ENCODE data around the gene LDLRAD3.

Gene LDLRAD3

GRCh38 chr11:36002196-36002595 lies 58.3 kb downstream of the LDLRAD3 start:
- CTCF ChIA-PET = no interaction called here
- DNase-seq (ENCODE audit: extremely low spot score) = no peak
- TF ChIP-seq LEF1 (IDR thresholded peaks at IDR 0.05; ENCODE audit: borderline replicate concordance) (no peak), TARDBP (IDR thresholded peaks at IDR 0.05) (no peak), ELF4 (IDR thresholded peaks at IDR 0.05) (no peak), PKNOX1 (IDR thresholded peaks at IDR 0.05) (no peak), FOXA1 (IDR thresholded peaks at IDR 0.05) (no peak), HDGF (IDR thresholded peaks at IDR 0.05; ENCODE audit: borderline replicate concordance) (no peak), NFRKB (IDR thresholded peaks at IDR 0.05) (no peak), ARNT (IDR thresholded peaks at IDR 0.05) (no peak), FOXK2 (IDR thresholded peaks at IDR 0.05) (no peak), SP1 (IDR thresholded peaks at IDR 0.05) (no peak), ZNF384 (IDR thresholded peaks at IDR 0.05) (no peak), BHLHE40 (IDR thresholded peaks at IDR 0.05; ENCODE audit: borderline replicate concordance) (no peak), L3MBTL2 (conservative IDR thresholded peaks at IDR 0.05) (no peak), FOXM1 (IDR thresholded peaks at IDR 0.05; ENCODE audit: borderline replicate concordance) (no peak), CTBP1 (IDR thresholded peaks at IDR 0.05; ENCODE audit: borderline replicate concordance) (no peak)
- POLR2A ChIA-PET = no interaction called here

- CTCF ChIA-PET = no interaction called here
Measured at GRCh38 chr11:36002796-36003195, 58.9 kb downstream of the LDLRAD3 start.

GRCh38 chr11:36006556-36006955 lies 62.7 kb downstream of the LDLRAD3 start:
- CTCF ChIA-PET = no interaction called here
- TF ChIP-seq ELF4 (IDR thresholded peaks at IDR 0.05) (no peak), ARNT (IDR thresholded peaks at IDR 0.05) (no peak), SP1 (IDR thresholded peaks at IDR 0.05) (no peak), NFRKB (IDR thresholded peaks at IDR 0.05) (no peak), ZNF384 (IDR thresholded peaks at IDR 0.05) (no peak), CTBP1 (IDR thresholded peaks at IDR 0.05; ENCODE audit: borderline replicate concordance) (no peak), BHLHE40 (IDR thresholded peaks at IDR 0.05; ENCODE audit: borderline replicate concordance) (no peak), LEF1 (IDR thresholded peaks at IDR 0.05; ENCODE audit: borderline replicate concordance) (no peak)
- POLR2A ChIA-PET = no interaction called here
- no peak for DNase-seq (ENCODE audit: extremely low spot score)

More at GRCh38 chr11:36002796-36003195, 58.9 kb downstream of the LDLRAD3 start:
- TF ChIP-seq ZNF384 (IDR thresholded peaks at IDR 0.05) = no peak
- no peak for TF ChIP-seq TARDBP (IDR thresholded peaks at IDR 0.05)
- no peak for TF ChIP-seq BHLHE40 (IDR thresholded peaks at IDR 0.05; ENCODE audit: borderline replicate concordance)
- POLR2A ChIA-PET = no interaction called here
- DNase-seq (ENCODE audit: extremely low spot score) = no peak

GRCh38 chr11:36007127-36007655 lies 63.3 kb downstream of the LDLRAD3 start:
- POLR2A ChIA-PET = no interaction called here
- TF ChIP-seq FOXM1 (IDR thresholded peaks at IDR 0.05; ENCODE audit: borderline replicate concordance) (no peak), SUZ12 (IDR thresholded peaks at IDR 0.05) (no peak)

GRCh38 chr11:36008584-36008983 lies 64.7 kb downstream of the LDLRAD3 start:
- DNase-seq (ENCODE audit: extremely low spot score) = no peak
- CTCF ChIA-PET = no interaction called here
- POLR2A ChIA-PET = no interaction called here
- no peak for TF ChIP-seq NFRKB (IDR thresholded peaks at IDR 0.05)
- TF ChIP-seq SP1 (IDR thresholded peaks at IDR 0.05) = no peak
- TF ChIP-seq PKNOX1 (IDR thresholded peaks at IDR 0.05) = no peak
- TF ChIP-seq FOXM1 (IDR thresholded peaks at IDR 0.05; ENCODE audit: borderline replicate concordance) = no peak
- TF ChIP-seq FOXA1 (IDR thresholded peaks at IDR 0.05) = no peak
- TF ChIP-seq BHLHE40 (IDR thresholded peaks at IDR 0.05; ENCODE audit: borderline replicate concordance) = no peak

More at GRCh38 chr11:36007127-36007655, 63.3 kb downstream of the LDLRAD3 start:
- CTCF ChIA-PET = interaction anchor here (0.6 kb wide), 1 partner anchor 433 kb away, joined by 3 read pairs; no protein-coding TSS in a partner anchor
- DNase-seq (ENCODE audit: extremely low spot score) = no peak

- ChIA-PET POLR2A (no interaction called here), CTCF (no interaction called here)
- no peak for DNase-seq (ENCODE audit: extremely low spot score)
- no peak for TF ChIP-seq PKNOX1 (IDR thresholded peaks at IDR 0.05)
- TF ChIP-seq SUZ12 (IDR thresholded peaks at IDR 0.05) = no peak
- TF ChIP-seq ARNT (IDR thresholded peaks at IDR 0.05) = no peak
- no peak for TF ChIP-seq TARDBP (IDR thresholded peaks at IDR 0.05)
- TF ChIP-seq NFRKB (IDR thresholded peaks at IDR 0.05) = no peak
- TF ChIP-seq HDGF (IDR thresholded peaks at IDR 0.05; ENCODE audit: borderline replicate concordance) = no peak
- no peak for TF ChIP-seq BHLHE40 (IDR thresholded peaks at IDR 0.05; ENCODE audit: borderline replicate concordance)
- no peak for TF ChIP-seq FOXA1 (IDR thresholded peaks at IDR 0.05)
- no peak for TF ChIP-seq FOXK2 (IDR thresholded peaks at IDR 0.05)
- TF ChIP-seq ELF4 (IDR thresholded peaks at IDR 0.05) = no peak
- no peak for TF ChIP-seq CTBP1 (IDR thresholded peaks at IDR 0.05; ENCODE audit: borderline replicate concordance)
- TF ChIP-seq FOXM1 (IDR thresholded peaks at IDR 0.05; ENCODE audit: borderline replicate concordance) = no peak
- no peak for TF ChIP-seq L3MBTL2 (conservative IDR thresholded peaks at IDR 0.05)
- TF ChIP-seq LEF1 (IDR thresholded peaks at IDR 0.05; ENCODE audit: borderline replicate concordance) = no peak
Measured at GRCh38 chr11:36009473-36009872, 65.6 kb downstream of the LDLRAD3 start.

Data from HEK293T (cell line).